Gastrocnemius medialis (tissue), 4 donors: Measurements from ENCODE around the gene ITPR1. TPM values are rescaled to one million over a fixed set of nuclear protein-coding genes. Genes with fewer than 3 reads are reported as not detected.
"Not testable (repeated sequence)": the region's sequence is repeated elsewhere in the genome, so short reads cannot be mapped to it uniquely, and the experiment has no call there.

Source experiments
- ATAC-seq, 2 donors: fragments of 150-250 bp; one replicate each; pipeline ENCODE4 v1.9.1; 2016
- DNase-seq, 2 donors: peaks; one replicate each; pipeline ENCODE4 v3.0.0-alpha.2; 2019
- H3K27ac ChIP-seq, 4 donors: fragments of 200-600 bp; sonication (generic); 1 replicate in 1 of 4; 2 replicates in 3 of 4; pipeline ENCODE4 v1.5.1; 2016 to 2018; ENCODE audit warnings: mild to moderate bottlenecking in 2 of 4, moderate library complexity in 1 of 4
- H3K27me3 ChIP-seq, 3 donors: fragments of 200-600 bp; sonication (generic) in 2 of 3; 1 replicate in 1 of 3; 2 replicates in 2 of 3; pipeline versions ENCODE4 v1.5.1 to v1.6.0; 2016 to 2019; ENCODE audit warnings: mild to moderate bottlenecking in 1 of 3, moderate library complexity in 1 of 3
- H3K36me3 ChIP-seq, 2 donors: fragments of 200-600 bp; sonication (generic) in 1 of 2; one replicate each; pipeline ENCODE4 v1.5.1; 2017 to 2018
- H3K4me1 ChIP-seq, 2 donors: fragments of 200-600 bp; sonication (generic) in 1 of 2; one replicate each; pipeline ENCODE4 v1.5.1; 2016 to 2017; ENCODE audit warnings: mild to moderate bottlenecking in 2 of 2
- H3K4me3 ChIP-seq, 4 donors: fragments of 200-600 bp; sonication (generic) in 3 of 4; 1 replicate in 1 of 4; 2 replicates in 3 of 4; pipeline ENCODE4 v1.5.1; 2016 to 2019; ENCODE audit warnings: mild to moderate bottlenecking in 2 of 4
- H3K9me3 ChIP-seq, 3 donors: fragments of 200-600 bp; sonication (generic) in 2 of 3; 1 replicate in 1 of 3; 2 replicates in 2 of 3; pipeline ENCODE4 v1.5.1; 2016 to 2019
- CTCF ChIP-seq, 5 experiments: fragments of 450-650 bp in 3 of 5; fragments of 200-600 bp in 2 of 5; sonication (generic) in 2 of 5; IDR thresholded peaks in 4 of 5; conservative IDR thresholded peaks in 1 of 5; 1 replicate in 4 of 5; 2 replicates in 1 of 5; pipeline ENCODE4 v1.5.1; 2016 to 2019; ENCODE audit warnings: antibody characterized with exemption in 5 of 5, mild to moderate bottlenecking in 3 of 5, moderate library complexity in 3 of 5
- POLR2A ChIP-seq, 2 donors: fragments of 450-650 bp; IDR thresholded peaks; one replicate each; pipeline ENCODE4 v1.6.1; 2017; ENCODE audit warnings: antibody characterized with exemption in 2 of 2, mild to moderate bottlenecking in 2 of 2, moderate library complexity in 2 of 2
- in situ Hi-C, 4 donors: fragments of 200-750 bp; cut with MboI; loops; one replicate each; pipeline versions ENCODE4 v1.15.0 to v1.8.0; 2017; ENCODE audit warnings: low sequenced_read_pairs in 4 of 4
- intact Hi-C: fragments of 100-400 bp; cut with DNase I; formaldehyde crosslinking; loops from one replicate; pipeline ENCODE4 v1.15.1; 2023; ENCODE audit warnings: low total_unique reads
- total RNA-seq, 4 donors: library from RNA; depleted of rRNA; stranded (reverse); fragments of >200 nt; gene quantifications; one replicate each; pipeline versions ENCODE4 v1.1.0 to v1.2.3, GENCODE V29; 2016

Gene ITPR1
- total RNA-seq, 4 donors from 2014 or later, result 5.5 to 21.7 (median 11.3) TPM

GRCh38 chr3:4758249-4758860 is 265.2 kb downstream of the ITPR1 start:
- DNase-seq (no peak), ATAC-seq (no peak)
- Histone ChIP-seq H3K4me1 (peaks cover 0 to 3% of the 10 kb centered on the region in 2 donors), H3K27me3 (no peaks in the 10 kb centered on the region), H3K27ac (no peak overlapping the region), H3K9me3 (no peaks in the 10 kb centered on the region), H3K36me3 (no peaks in the 10 kb centered on the region), H3K4me3 (no peak overlapping the region)
- intact Hi-C loops (no loop called here), in situ Hi-C loops (no loop called here)
- no peak for TF ChIP-seq CTCF (IDR thresholded peaks at IDR 0.05 in 4 of 5, conservative IDR thresholded peaks at IDR 0.05 in 1 of 5)

GRCh38 chr3:4758957-4759656 is 266.0 kb downstream of the ITPR1 start:
- H3K27ac ChIP-seq, result no peak overlapping the region
- in situ Hi-C loops (no loop called here), intact Hi-C loops (no loop called here)
- no peak for ATAC-seq
- no peak for TF ChIP-seq CTCF (IDR thresholded peaks at IDR 0.05 in 4 of 5, conservative IDR thresholded peaks at IDR 0.05 in 1 of 5)
- TF ChIP-seq POLR2A (IDR thresholded peaks at IDR 0.05), result no peak
- H3K9me3 ChIP-seq, result no peaks in the 10 kb centered on the region
- no peak for DNase-seq
- no peak overlapping the region for H3K4me3 ChIP-seq
- no peaks in the 10 kb centered on the region for H3K36me3 ChIP-seq
- H3K4me1 ChIP-seq, result peaks cover 0 to 3% of the 10 kb centered on the region in 2 donors
- H3K27me3 ChIP-seq, result no peaks in the 10 kb centered on the region

GRCh38 chr3:4759689-4760312 is 266.7 kb downstream of the ITPR1 start:
- ATAC-seq (no peak), DNase-seq (no peak)
- in situ Hi-C loops (no loop called here), intact Hi-C loops (no loop called here)
- no peak overlapping the region for H3K27ac ChIP-seq
- H3K27me3 ChIP-seq, result no peaks in the 10 kb centered on the region
- H3K9me3 ChIP-seq, result no peaks in the 10 kb centered on the region
- H3K4me3 ChIP-seq, result no peak overlapping the region
- TF ChIP-seq CTCF (IDR thresholded peaks at IDR 0.05 in 4 of 5, conservative IDR thresholded peaks at IDR 0.05 in 1 of 5) (no peak), POLR2A (IDR thresholded peaks at IDR 0.05) (no peak)
- H3K4me1 ChIP-seq, result peaks cover 0 to 3% of the 10 kb centered on the region in 2 donors
- no peaks in the 10 kb centered on the region for H3K36me3 ChIP-seq

- Histone ChIP-seq H3K4me3 (no peak overlapping the region), H3K36me3 (no peaks in the 10 kb centered on the region)
- no peak for TF ChIP-seq POLR2A (IDR thresholded peaks at IDR 0.05)
- TF ChIP-seq CTCF (IDR thresholded peaks at IDR 0.05 in 4 of 5, conservative IDR thresholded peaks at IDR 0.05 in 1 of 5), result no peak
Observed at GRCh38 chr3:4761759-4762158, 268.6 kb downstream of the ITPR1 start.

GRCh38 chr3:4762481-4763230 is 269.5 kb downstream of the ITPR1 start:
- H3K36me3 ChIP-seq, H3K27me3 ChIP-seq, intact Hi-C loops, H3K9me3 ChIP-seq, in situ Hi-C loops, H3K4me3 ChIP-seq, ATAC-seq, DNase-seq, H3K4me1 ChIP-seq, H3K27ac ChIP-seq: not testable (repeated sequence)

More at GRCh38 chr3:4761759-4762158, 268.6 kb downstream of the ITPR1 start:
- no peak for ATAC-seq
- intact Hi-C loops (no loop called here), in situ Hi-C loops (no loop called here)
- Histone ChIP-seq H3K9me3 (peaks cover 0 to 2% (median 0%) of the 10 kb centered on the region in 3 donors), H3K4me1 (peaks cover 0 to 3% of the 10 kb centered on the region in 2 donors), H3K27ac (no peak overlapping the region), H3K27me3 (no peaks in the 10 kb centered on the region)
- DNase-seq, result no peak
